Thymus (tissue), 14 donors: ENCODE data around the gene C1orf52. TPM values are rescaled to one million over a fixed set of nuclear protein-coding genes. Genes with fewer than 3 reads are reported as not detected.

Experiments
- DNase-seq, 9 donors: peaks; one replicate each; pipeline ENCODE4 v3.0.0-alpha.2; 2013; ENCODE audit warnings: low spot score in 9 of 9, low read depth in 6 of 9, missing footprints in 1 of 9
- H3K27ac ChIP-seq, 2 donors: one replicate each; pipeline ENCODE4 v1.5.1; 2013; ENCODE audit warnings: control low read depth in 1 of 2, low read depth in 1 of 2, low read length in 1 of 2, mild to moderate bottlenecking in 1 of 2, moderate library complexity in 1 of 2
- H3K27me3 ChIP-seq, 2 donors: one replicate each; pipeline ENCODE4 v1.5.1; 2013; ENCODE audit warnings: low read length in 1 of 2; ENCODE audit not compliant: control insufficient read depth in 2 of 2, insufficient read depth in 1 of 2
- H3K36me3 ChIP-seq, 2 donors: one replicate each; pipeline ENCODE4 v1.5.1; 2013; ENCODE audit warnings: low read length in 1 of 2, mild to moderate bottlenecking in 1 of 2, moderate library complexity in 1 of 2; ENCODE audit not compliant: control insufficient read depth in 2 of 2, insufficient read depth in 2 of 2
- H3K4me1 ChIP-seq, 2 donors: one replicate each; pipeline ENCODE4 v1.5.1; 2013; ENCODE audit warnings: low read length in 2 of 2; ENCODE audit not compliant: control insufficient read depth in 2 of 2, insufficient read depth in 2 of 2
- H3K4me3 ChIP-seq, 2 donors: one replicate each; pipeline ENCODE4 v1.5.1; 2013; ENCODE audit warnings: low read length in 2 of 2, control low read depth in 1 of 2, mild to moderate bottlenecking in 1 of 2
- H3K9me3 ChIP-seq, 2 donors: one replicate each; pipeline ENCODE4 v1.5.1; 2013; ENCODE audit warnings: low read length in 1 of 2, mild to moderate bottlenecking in 1 of 2; ENCODE audit not compliant: control insufficient read depth in 2 of 2, insufficient read depth in 1 of 2
- WGBS: extraction: QIAGEN DNeasy Blood & Tissue Kit; methylation state at CpG from one replicate; pipeline ENCODE4 v1.1.7; 2013; 5-methylcytosine and 5-hydroxymethylcytosine counted together
- long read RNA-seq, 10 donors: transcript quantifications; one replicate each; lab custom pipeline, GENCODE V29; 2026
- polyA plus RNA-seq: library from polyadenylated mRNA; stranded (reverse); fragments of 200-250 nt; gene quantifications from one replicate; pipeline ENCODE4 v1.2.3, GENCODE V29; 2013
- total RNA-seq: library from RNA; stranded (reverse); fragments of 120-200 nt; gene quantifications from one replicate; pipeline ENCODE4 v1.2.4, GENCODE V29; 2013
- donor health status: healthy.

Gene C1orf52
- total RNA-seq = 22.5 TPM
- polyA plus RNA-seq = 54.8 TPM
- long read RNA-seq, donor 1, partial matches to known transcripts = 0 of 2 reads
- long read RNA-seq, donor 1, other reads (novel, unspliced or antisense) = 0 of 2 reads
- long read RNA-seq, donor 2, transcript C1orf52-203 (3 exons, 1,219 nt) = major isoform, 18 of 40 reads
- long read RNA-seq, donor 2, transcript C1orf52-201 (4 exons, 3,391 nt) = minor isoform, 15 of 40 reads
- long read RNA-seq, donor 2, partial matches to known transcripts = 7 of 40 reads
- long read RNA-seq, donor 2, other reads (novel, unspliced or antisense) = 0 of 40 reads
- long read RNA-seq, donor 3, transcript C1orf52-203 (3 exons, 1,219 nt) = major isoform, 13 of 25 reads
- long read RNA-seq, donor 3, transcript C1orf52-201 (4 exons, 3,391 nt) = minor isoform, 12 of 25 reads
- long read RNA-seq, donor 3, partial matches to known transcripts = 0 of 25 reads
- long read RNA-seq, donor 3, other reads (novel, unspliced or antisense) = 0 of 25 reads
- long read RNA-seq, donor 4, partial matches to known transcripts = 0 of 7 reads
- long read RNA-seq, donor 4, other reads (novel, unspliced or antisense) = 0 of 7 reads
- long read RNA-seq, donor 5, transcript C1orf52-201 (4 exons, 3,391 nt) = minor isoform, 19 of 68 reads
- long read RNA-seq, donor 5, transcript C1orf52-203 (3 exons, 1,219 nt) = major isoform, 21 of 68 reads
- long read RNA-seq, donor 5, partial matches to known transcripts = 28 of 68 reads
- long read RNA-seq, donor 5, other reads (novel, unspliced or antisense) = 0 of 68 reads
- long read RNA-seq, donor 6, transcript C1orf52-201 (4 exons, 3,391 nt) = major isoform, 12 of 26 reads
- long read RNA-seq, donor 6, transcript C1orf52-203 (3 exons, 1,219 nt) = minor isoform, 8 of 26 reads
- long read RNA-seq, donor 6, partial matches to known transcripts = 6 of 26 reads
- long read RNA-seq, donor 6, other reads (novel, unspliced or antisense) = 0 of 26 reads
- long read RNA-seq, donor 7, transcript C1orf52-201 (4 exons, 3,391 nt) = minor isoform, 9 of 37 reads
- long read RNA-seq, donor 7, transcript C1orf52-203 (3 exons, 1,219 nt) = major isoform, 15 of 37 reads
- long read RNA-seq, donor 7, partial matches to known transcripts = 13 of 37 reads
- long read RNA-seq, donor 7, other reads (novel, unspliced or antisense) = 0 of 37 reads
- long read RNA-seq, donor 8, transcript C1orf52-201 (4 exons, 3,391 nt) = minor isoform, 5 of 12 reads
- long read RNA-seq, donor 8, transcript C1orf52-203 (3 exons, 1,219 nt) = major isoform, 7 of 12 reads
- long read RNA-seq, donor 8, partial matches to known transcripts = 0 of 12 reads
- long read RNA-seq, donor 8, other reads (novel, unspliced or antisense) = 0 of 12 reads
- long read RNA-seq, donor 9, transcript C1orf52-201 (4 exons, 3,391 nt) = major isoform, 9 of 29 reads
- long read RNA-seq, donor 9, transcript C1orf52-203 (3 exons, 1,219 nt) = minor isoform, 6 of 29 reads
- long read RNA-seq, donor 9, partial matches to known transcripts = 14 of 29 reads
- long read RNA-seq, donor 9, other reads (novel, unspliced or antisense) = 0 of 29 reads
- long read RNA-seq, donor 10, transcript C1orf52-203 (3 exons, 1,219 nt) = major isoform, 8 of 14 reads
- long read RNA-seq, donor 10, transcript C1orf52-201 (4 exons, 3,391 nt) = minor isoform, 6 of 14 reads
- long read RNA-seq, donor 10, partial matches to known transcripts = 0 of 14 reads
- long read RNA-seq, donor 10, other reads (novel, unspliced or antisense) = 0 of 14 reads

DNA sequence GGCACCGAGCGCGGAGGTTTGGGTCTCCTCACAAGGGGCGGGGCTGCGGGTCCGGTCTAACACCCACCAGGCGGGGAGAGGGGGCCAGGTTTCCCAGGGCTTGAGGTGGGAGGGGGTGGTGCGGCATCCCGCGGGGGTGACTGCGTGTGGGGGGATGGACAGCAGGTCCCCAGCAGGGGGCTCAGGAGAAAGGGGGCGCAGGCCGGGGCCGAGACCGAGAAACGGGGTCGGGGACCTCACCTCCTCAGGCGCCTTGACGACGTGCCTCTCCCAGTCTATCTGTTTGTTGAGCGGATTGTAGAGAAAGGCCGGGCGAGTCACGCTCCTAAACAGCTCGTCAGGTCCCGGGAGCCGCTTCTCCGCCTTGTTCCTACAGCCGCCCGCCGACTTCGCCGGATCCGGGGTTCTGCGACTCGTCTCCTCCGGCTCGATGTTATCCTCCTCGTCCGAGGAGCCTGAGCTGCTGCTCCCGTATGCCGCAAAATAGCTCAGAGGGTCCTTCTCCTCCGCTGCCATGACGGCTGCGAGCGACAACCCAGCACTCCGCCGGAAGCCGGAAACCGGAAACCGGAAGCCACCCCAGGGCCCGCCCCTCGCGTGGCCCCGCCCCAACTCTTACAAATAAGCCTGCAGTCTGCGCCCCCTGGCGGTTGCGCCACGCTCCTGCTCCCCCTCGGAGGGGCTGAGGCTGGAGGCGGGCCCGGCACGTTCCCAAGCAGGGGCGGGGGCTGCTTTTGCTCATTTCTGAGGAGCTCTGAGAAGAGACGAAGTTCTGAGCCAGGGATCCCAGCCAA, at the start of gene C1orf52:
C1orf52 (minus strand) TSS at position 545 of the 794 bp plus-strand sequence; CDS start at position 516, 29 bp downstream.
- Histone ChIP-seq H3K4me3 (peak within 1 kb of the TSS; percentile 81 to 82), H3K4me1 (peaks cover 6 to 16% of the 10 kb centered on the region in 2 donors), H3K27ac (peak within 1 kb of the TSS; percentile 86 to 90), H3K36me3 (peaks cover 0 to 25% of the 10 kb centered on the region in 2 donors), H3K9me3 (no peaks in the 10 kb centered on the region), H3K27me3 (no peaks in the 10 kb centered on the region)
- under 1% methylated on average over 65 of the region's 65 CpGs for WGBS
- DNase-seq = peak; percentile 74 to 97 (median 93)

DNA sequence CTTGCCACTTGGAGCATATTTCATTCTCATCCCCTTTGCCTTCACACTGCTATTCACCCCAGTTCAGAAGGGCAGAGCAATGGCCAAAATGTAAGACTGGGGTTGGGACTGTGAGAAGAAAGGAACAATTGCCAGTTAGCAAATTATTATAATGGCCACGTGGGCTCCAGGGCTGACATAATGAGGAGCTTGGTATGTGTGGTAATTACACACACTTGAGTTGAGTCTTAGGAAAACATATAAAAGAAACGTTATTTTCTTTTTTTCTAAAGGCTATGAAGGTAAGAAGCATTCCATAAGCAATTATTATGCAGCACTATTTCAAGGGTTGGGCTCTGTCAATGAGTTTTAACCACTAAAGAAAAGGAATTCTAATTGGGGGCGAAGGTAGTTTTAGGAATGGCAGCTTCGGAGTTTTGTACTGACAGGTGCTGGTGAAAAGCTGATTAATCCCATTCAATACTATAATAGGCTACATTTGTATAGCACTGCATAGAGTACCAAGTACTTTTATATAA, 49.4 kb upstream of the C1orf52 start:
- peaks cover 0 to 3% of the 10 kb centered on the region in 2 donors for H3K9me3 ChIP-seq
- no peak overlapping the region for H3K4me3 ChIP-seq
- H3K36me3 ChIP-seq = no peaks in the 10 kb centered on the region
- H3K27me3 ChIP-seq = peaks cover 0 to 11% of the 10 kb centered on the region in 2 donors
- DNase-seq = no peak
- H3K4me1 ChIP-seq = peaks cover 0 to 5% of the 10 kb centered on the region in 2 donors
- no peak overlapping the region for H3K27ac ChIP-seq
- 91% methylated on average over 4 of the region's 4 CpGs for WGBS

DNA sequence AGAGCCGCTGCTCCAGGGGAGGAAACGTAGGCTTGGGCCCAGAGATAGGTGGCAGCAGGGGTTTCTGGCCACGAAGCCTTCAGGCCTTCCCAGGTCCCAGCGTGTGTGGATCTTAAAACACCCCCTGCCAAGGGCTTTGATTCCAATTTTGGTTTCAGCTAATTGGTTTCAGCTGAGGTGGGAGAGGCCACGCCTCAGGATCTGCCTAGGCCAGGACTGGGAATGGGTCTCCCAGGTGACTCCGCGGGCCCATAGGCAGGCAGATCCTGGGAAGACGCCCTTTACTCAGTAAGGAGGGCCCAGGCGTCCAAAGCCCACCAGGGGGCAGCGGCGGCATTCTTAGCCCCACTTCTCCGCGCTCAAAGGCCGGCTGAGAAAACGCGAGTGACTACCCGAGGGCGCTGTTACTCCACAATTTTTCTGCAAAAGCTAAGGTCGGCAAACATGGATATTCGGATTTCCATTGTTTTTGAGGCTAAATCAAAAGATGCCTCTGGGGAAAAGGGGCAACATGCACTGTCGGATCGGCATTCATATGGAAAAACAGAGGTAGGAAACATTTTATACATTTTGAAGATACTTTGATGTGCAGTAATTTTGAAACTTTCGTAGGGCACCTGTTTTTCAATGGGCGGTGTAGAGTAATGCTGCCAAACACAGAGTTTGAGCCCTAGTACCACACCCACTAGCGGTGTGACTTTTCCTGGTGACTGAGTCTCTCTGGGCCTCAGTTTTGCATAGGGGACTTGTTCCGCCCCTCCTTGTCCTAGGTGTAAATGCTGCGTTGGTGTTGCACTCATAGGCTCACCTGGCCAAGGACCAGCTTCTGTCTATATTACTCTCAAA, 48.7 kb upstream of the C1orf52 start:
- peaks cover 0 to 3% of the 10 kb centered on the region in 2 donors for H3K9me3 ChIP-seq
- no peak overlapping the region for H3K4me3 ChIP-seq

DNA sequence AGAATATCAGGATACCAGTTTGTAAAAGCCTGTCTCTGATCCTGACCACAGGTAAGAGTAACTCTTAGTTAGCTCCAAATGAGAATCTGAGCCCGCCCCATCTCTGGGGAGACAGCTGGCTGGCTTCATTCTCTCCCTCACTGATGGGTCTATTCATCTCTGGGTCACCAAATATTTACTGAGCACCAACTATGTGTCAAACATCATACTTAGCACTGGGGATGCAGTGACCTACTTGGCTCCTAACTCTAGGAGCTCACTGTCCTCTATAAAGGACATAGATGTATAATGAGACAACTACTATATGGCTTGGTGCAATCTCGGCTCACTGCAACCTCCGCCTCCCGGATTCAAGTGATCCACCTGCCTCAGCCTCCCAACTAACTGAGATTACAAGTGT, 46.8 kb upstream of the C1orf52 start:
- H3K27me3 ChIP-seq = peaks cover 0 to 11% of the 10 kb centered on the region in 2 donors

More for the DNA sequence above, 48.7 kb upstream of the C1orf52 start:
- Histone ChIP-seq H3K36me3 (no peaks in the 10 kb centered on the region), H3K27me3 (peaks cover 0 to 11% of the 10 kb centered on the region in 2 donors), H3K4me1 (peaks cover 0 to 5% of the 10 kb centered on the region in 2 donors), H3K27ac (no peak overlapping the region)
- WGBS = 27% methylated on average over 27 of the region's 27 CpGs
- DNase-seq = peak in 8 of 9 donors; percentile 19 to 74 (median 38)

DNA sequence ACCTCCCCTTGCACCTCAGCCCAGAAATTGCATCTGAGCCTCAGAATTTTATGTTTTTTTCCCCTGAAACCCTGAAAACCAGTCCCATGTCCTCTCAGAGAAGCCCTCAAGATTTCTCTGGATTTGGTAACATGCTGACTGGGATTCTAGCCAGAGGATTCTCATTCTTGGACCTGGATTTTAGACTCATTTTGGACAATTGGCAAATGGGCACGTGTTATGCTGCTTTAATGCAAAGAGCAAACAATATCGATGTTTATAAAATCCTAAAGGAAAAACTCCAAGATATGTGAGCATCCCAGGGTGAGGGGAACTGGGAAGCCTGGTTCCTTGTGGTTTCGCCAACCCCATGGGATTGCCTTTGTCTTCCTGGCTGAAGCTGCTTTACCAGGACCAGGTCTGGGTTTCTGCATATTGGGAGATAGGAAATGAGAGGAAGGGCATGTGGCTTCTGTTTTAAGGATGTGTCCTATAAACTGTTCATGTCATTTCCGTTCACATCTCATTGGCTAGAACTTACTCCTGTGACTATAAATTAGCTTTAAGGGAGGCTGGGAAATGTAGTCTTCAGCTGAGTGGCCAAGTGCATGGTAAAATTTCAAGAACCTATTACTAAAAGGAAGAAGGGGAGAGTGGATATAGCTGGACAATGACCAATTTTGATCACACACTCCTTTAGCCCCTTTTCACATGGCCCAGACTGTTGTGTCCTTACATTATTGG, 44.1 kb upstream of the C1orf52 start:
- Histone ChIP-seq H3K4me3 (no peak overlapping the region), H3K27ac (no peak overlapping the region), H3K36me3 (no peaks in the 10 kb centered on the region), H3K9me3 (peaks cover 0 to 3% of the 10 kb centered on the region in 2 donors), H3K27me3 (peaks cover 0 to 8% of the 10 kb centered on the region in 2 donors), H3K4me1 (peaks cover 0 to 8% of the 10 kb centered on the region in 2 donors)
- no peak for DNase-seq
- WGBS = 95% methylated on average over 4 of the region's 4 CpGs

More for the DNA sequence above, 46.8 kb upstream of the C1orf52 start:
- Histone ChIP-seq H3K9me3 (peaks cover 0 to 3% of the 10 kb centered on the region in 2 donors), H3K4me3 (no peak overlapping the region), H3K4me1 (peaks cover 0 to 5% of the 10 kb centered on the region in 2 donors), H3K36me3 (no peaks in the 10 kb centered on the region), H3K27ac (no peak overlapping the region)
- 95% methylated on average over 4 of the region's 4 CpGs for WGBS
- no peak for DNase-seq

DNA sequence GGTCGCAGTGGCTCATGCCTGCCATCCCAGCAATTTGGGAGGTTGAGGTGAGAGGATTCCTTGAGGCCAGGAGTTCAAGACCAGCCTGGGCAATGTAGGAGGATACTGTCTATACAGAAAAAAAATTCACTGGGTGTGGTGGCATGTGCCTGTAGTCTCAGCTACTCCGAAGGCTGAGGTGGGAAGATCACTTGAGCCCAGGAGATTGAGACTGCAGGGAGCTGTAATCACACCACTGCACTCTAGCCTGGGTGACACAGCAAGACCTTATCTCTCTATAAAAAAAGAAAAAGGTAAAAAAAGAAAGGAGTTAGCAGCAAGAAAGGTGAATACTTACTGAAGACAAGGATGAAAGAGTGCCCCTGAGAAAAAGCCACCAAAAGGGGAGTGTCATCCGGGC, 40.7 kb upstream of the C1orf52 start:
- WGBS = 97% methylated on average over 3 of the region's 3 CpGs
- Histone ChIP-seq H3K36me3 (no peaks in the 10 kb centered on the region), H3K4me3 (no peak overlapping the region), H3K9me3 (no peaks in the 10 kb centered on the region), H3K27ac (no peak overlapping the region), H3K27me3 (no peaks in the 10 kb centered on the region), H3K4me1 (peaks cover 0 to 13% of the 10 kb centered on the region in 2 donors)
- no peak for DNase-seq
